Stimulated activated naive CD4-positive, alpha-beta T cell (primary cell): Measurements from ENCODE around the gene MAP4K1.
"Not testable (repeated sequence)": the region's sequence is repeated elsewhere in the genome, so short reads cannot be mapped to it uniquely, and the experiment has no call there.

Source experiments
- DNase-seq, 6 experiments: peaks; one replicate each; lab custom pipeline; 2025; lab: John Stamatoyannopoulos, UW

MAP4K1 gene

GRCh38 chr19:38650911-38651584 is 33.3 kb upstream of the MAP4K1 start:
- no peak for DNase-seq

DNA sequence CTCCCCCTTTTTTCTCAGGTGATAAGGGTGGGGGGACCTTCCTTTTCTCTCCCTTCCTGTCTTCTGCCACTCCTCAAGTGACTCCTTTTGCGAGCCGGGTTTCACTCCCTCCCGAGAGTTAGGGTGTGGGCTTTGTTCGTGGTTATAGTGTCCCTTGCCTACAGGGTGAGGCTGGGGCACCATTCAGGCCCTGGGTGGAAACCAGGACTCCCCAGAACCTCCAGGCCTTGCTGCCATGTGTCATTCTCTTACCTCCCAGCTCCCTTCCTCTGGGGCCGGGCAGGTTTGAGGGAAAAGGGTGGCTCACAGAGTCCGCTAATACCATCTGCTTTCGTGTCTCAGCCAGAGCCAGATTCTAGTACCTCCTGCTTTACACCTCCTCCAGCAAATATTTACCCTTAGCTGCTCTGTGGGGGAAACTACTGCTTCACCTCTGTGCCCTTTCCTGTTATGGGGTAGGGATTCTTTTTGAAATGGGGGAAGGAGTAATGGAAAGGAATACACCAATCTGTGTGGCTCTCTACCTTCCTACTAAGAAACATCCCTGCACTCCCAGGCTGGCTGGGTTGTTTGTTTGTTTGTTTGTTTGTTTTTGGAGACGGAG is 32.5 kb upstream of the MAP4K1 start:
- DNase-seq: no peak

DNA sequence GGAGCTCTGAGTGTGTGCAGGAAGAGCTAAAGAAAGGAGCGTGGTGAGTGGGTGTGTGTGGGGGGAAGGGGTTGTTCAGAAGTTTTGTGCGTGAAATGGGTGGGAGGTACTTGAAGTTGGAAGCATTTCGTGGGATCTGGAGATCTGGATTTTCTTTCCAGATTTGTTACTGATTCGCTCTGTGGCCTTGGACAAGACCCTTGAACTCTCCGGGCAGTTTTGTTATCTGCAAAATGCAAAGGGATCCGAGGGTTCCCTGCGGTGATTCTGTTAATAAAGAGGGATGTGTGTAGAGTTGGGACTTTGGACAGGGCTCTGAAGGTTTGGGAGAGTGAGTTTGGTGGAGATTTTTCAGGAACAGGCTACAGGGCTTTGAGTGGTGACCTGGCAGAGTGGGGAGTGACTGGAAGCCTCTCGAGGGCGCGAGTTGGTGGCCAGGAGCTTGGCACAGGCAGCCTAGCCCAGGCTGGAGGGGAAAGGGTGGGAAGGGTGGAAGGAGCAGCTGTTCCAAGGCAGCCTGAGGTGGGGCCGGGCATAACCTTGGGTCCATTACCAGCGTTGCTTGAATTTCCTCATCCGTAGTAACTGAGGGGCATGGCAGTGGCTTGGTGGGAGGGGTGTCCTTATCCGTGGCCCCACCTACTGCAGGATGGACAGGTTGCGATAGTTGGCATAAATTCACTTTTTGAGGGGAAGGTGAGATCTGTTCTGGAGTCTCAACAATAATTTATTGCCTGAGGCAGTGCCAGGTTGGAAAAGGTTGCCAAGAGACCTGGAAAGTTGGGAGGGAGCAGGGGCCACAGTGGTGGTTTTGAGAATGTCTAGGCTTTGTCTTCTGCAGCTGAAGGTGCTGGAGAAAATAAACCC is 31.8 kb upstream of the MAP4K1 start:
- no peak for DNase-seq

- DNase-seq: no peak
Observed at GRCh38 chr19:38648769-38649304, 31.1 kb upstream of the MAP4K1 start.

- peak in 1 of 6 experiments; percentile 17 for DNase-seq
Observed at GRCh38 chr19:38647966-38648768, 30.4 kb upstream of the MAP4K1 start.

DNA sequence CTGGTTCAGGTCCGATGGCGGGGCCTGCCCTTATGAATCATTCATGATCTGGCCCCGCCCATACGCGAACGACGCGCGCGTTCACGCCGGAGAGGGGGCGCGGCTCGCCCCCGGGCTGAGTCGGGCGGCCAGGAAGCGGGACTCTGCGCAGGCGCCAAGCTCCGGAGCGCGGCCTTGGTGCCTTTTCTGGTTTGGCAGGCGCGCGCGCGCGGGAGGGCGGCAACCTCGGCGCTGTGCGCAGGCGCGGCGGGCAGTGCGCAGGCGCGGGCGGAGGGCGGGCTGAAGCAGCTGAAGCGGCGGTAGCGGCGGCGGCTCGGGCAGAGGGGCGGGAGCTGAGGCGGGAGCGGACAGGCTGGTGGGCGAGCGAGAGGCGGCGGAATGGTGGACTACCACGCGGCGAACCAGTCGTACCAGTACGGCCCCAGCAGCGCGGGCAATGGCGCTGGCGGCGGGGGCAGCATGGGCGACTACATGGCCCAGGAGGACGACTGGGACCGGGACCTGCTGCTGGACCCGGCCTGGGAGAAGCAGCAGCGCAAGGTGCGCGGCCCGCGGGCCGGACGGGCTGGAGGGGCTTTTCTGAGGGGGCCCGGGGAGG is 29.7 kb upstream of the MAP4K1 start, which contains the start of gene ACTN4:
TSS of gene ACTN4 (plus strand) at position 282 of the 598 bp plus-strand sequence. CDS start at position 379, 97 bp downstream.
- peak; percentile 98 to 100 (median 99) for DNase-seq

DNA sequence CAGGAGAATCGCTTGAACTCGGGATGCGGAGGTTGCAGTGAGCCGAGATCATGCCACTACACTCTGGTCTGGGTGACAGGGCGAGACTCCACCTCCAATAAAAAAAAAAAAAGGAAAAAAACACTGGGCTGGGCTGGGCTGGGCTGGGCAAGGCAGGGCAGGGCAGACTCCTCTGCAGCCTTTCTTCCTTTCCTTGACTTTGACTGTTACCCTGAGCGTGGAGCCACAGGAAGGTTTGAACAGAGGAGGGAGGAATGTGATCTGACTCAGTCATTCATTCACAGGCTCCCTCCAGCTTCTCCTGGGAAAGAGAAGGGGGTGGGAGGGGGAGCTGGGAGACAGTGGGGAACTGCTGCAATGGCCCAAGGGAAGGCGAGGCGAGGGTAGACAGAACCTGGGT is 27.0 kb upstream of the MAP4K1 start:
- DNase-seq: no peak

GRCh38 chr19:38642176-38642575 is 24.4 kb upstream of the MAP4K1 start:
- no peak for DNase-seq

DNA sequence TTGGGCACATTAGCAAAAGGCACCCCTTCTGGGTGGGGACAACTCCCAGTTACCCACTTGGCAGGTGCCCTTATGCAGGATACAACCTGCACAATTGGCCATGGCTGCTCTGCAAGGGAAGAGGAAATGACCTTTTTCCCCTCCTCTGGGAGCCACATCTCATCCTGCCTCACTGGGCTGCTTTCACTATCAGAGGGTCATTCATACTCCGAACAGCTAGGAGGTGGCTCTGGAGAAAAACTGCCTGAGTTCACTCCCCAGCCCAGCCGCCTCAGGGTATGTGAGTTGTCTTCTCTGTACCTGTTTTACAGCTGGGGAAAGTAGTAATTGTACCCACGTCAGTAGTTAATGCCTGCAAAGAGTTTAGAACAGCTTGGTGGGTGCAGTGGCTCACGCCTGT is 22.6 kb upstream of the MAP4K1 start:
- DNase-seq: no peak

GRCh38 chr19:38639679-38640078 is 21.9 kb upstream of the MAP4K1 start:
- no peak for DNase-seq

GRCh38 chr19:38638461-38638860 is 20.7 kb upstream of the MAP4K1 start:
- DNase-seq: no peak

DNA sequence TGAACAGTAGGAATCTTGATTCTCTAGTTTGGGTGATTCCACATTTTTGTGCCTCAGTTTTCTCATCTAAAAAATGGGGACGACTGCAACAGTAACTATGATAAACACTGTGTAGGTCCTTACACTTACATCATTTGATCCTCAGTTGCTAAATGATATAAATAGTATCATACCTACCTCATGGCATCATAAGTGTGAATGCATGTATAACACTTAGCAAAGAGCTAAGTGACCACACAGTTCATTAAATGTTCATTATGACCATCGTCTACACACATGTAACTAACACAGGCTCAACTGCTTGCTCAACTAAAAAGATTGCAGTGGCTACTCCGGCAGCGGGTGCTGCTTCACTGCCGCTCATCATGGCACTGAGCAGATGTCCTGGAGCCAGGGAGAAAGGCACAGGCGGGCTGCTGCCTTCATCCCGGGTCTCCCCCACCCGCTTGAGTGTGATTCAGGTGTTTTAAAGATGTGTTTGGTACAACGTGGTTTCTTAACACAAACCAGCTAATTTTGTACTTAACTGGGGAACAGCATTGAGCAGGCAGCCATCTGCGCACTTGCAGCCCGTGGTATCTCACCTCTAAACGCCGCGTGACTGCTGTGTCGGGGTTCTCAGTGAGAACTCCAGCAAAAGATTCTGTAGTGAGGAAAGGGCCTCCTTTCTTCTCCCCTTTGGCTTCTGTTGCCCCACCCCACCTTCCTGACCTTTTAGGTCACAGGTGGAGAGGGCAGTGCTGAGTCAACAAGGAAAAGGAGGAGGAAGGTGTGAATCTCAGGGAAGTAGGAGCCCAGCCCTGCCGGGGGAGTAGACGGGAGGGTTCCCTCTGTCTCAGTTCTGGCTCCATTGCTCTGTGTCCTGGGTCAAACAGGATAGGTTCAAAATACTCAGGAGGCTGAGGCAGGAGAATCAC is 18.0 kb upstream of the MAP4K1 start:
- no peak for DNase-seq

- peak; percentile 21 to 78 (median 58) for DNase-seq
Observed at GRCh38 chr19:38634757-38635482, 17.2 kb upstream of the MAP4K1 start.

DNA sequence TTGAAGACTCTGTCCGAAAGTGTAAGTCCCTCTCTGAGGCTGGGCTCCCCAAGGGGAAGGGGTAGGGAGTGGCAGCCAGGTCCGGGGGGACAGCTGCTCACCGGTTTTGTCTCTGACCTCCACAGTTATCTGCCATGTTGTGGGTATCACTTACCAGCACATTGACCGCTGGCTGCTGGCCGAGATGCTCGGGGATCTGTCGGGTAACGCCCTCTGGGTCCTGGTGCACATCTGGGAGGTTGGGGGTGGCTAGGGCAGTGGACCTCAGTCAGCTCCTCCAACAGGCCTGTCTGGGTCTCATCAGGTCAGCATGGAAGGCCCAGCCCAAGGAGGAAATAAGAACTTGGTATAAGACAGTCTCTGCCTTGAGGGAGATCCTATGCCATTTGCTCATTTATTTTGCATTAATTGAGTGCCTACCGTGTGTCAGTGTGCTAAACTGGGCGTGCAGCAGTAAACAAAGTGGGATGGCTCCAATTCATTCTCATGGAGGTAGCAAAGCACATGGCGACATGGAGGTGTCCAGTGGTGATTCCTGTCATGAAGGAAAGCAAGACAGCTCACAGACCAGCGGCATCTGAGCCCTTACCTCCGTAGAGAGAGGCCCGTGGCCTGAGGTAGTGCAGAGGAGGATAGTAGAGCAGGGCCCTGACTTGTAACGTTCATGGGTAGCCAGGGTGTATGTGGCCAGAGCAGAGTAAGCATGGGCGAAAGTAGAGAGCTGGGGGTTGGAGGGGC is 14.9 kb upstream of the MAP4K1 start:
- no peak for DNase-seq

GRCh38 chr19:38631811-38632475 is 14.2 kb upstream of the MAP4K1 start:
- not testable (repeated sequence) for DNase-seq

DNA sequence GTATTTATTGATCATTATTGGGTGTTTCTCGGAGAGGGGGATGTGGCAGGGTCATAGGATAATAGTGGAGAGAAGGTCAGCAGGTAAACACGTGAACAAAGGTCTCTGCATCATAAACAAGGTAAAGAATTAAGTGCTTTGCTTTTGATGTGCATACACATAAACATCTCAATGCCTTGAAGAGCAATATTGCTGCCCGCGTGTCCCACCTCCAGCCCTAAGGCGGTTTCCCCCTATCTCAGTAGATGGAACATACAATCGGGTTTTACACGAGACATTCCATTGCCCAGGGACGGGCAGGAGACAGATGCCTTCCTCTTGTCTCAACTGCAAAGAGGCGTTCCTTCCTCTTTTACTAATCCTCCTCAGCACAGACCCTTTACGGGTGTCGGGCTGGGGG is 13.5 kb upstream of the MAP4K1 start:
- not testable (repeated sequence) for DNase-seq

DNA sequence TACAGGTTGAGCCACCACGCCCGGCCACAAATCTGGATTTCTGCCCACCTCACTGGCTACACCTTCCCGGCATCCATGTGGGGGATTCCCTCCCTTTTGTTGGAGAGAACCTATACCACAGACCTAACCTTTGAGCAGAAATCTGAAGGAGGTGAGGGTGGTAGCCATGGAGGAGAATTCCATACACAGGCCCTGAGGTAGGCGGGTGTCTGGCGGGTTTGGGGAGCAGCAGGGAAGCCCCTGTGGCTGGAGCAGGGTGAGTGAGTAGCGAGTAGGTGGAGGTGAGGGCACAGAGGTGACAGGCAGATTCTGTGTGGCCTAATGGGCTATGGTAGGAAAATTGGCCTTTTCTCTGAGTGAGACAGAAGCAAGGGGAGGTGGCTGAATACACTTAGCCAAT is 11.8 kb upstream of the MAP4K1 start:
- no peak for DNase-seq

- no peak for DNase-seq
Observed at GRCh38 chr19:38626401-38626800, 8.6 kb upstream of the MAP4K1 start.
